ENCODE data around the gene WFDC5. TPM values are rescaled to one million over a fixed set of nuclear protein-coding genes. Genes with fewer than 3 reads are reported as not detected.

Gene WFDC5
- total RNA-seq, 1 experiment from 2014 or later, result not detected

DNA sequence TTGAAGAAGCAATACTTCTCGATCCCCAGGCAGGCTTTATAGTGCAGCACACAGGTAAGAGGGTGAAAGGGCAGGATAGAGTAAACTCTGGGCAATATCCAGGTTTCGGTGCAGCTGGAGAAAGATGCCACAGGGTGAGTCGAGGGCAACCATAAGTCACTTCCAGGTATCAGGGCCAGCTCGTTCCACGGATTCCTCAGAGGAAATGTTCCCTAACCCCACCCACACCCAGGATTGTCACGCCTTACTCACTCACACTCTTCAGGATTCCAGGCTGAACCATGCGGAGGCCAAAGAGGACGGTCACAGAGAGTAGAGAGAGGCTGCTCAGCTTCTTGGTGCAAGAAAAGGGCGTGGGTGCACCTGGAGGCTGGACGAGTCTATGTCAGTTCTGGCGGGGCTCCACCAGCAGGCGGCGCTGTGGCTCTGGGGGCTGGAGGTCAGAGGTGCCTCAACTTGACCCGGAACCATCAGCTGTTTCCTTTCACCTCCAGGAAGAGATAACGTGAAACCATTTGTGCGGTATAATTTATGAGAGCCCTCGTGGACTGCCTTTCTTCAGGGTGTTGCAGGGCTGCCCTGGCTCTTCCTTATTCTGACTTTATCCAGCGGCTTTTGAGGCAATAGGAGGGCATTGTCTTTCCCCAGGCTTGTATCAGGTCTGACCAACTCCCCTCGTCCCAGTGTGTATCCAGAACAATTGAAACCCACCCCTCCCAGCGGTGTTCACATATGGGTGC, 23.8 kb upstream of the WFDC5 start:
- no peak overlapping the region for H3K4me3 Mint-ChIP-seq
- DNase-seq (ENCODE audit: low spot score) (peak; percentile 95), ATAC-seq (peak; percentile 96)
- peak; percentile 73 for TF ChIP-seq NR2C2 (CRISPR knock-in tag; IDR thresholded peaks at IDR 0.05)
- no peak for TF ChIP-seq TCF7 (CRISPR knock-in tag; IDR thresholded peaks at IDR 0.05; ENCODE audit: low read depth)
- TF ChIP-seq TP53 (CRISPR knock-in tag; IDR thresholded peaks at IDR 0.05), result no peak
- TF ChIP-seq, protein P1, sequence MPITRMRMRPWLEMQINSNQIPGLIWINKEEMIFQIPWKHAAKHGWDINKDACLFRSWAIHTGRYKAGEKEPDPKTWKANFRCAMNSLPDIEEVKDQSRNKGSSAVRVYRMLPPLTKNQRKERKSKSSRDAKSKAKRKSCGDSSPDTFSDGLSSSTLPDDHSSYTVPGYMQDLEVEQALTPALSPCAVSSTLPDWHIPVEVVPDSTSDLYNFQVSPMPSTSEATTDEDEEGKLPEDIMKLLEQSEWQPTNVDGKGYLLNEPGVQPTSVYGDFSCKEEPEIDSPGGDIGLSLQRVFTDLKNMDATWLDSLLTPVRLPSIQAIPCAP (CRISPR knock-in tag; IDR thresholded peaks at IDR 0.05), result no peak
- 0 out of 2 replicates have a peak, but pooled peaks have one; percentile 36 for TF ChIP-seq MAX (CRISPR knock-in tag; IDR thresholded peaks at IDR 0.05)
- TF ChIP-seq E2F5 (CRISPR knock-in tag; IDR thresholded peaks at IDR 0.05), result no peak
- TF ChIP-seq ATF1 (CRISPR knock-in tag; IDR thresholded peaks at IDR 0.05), result no peak
- TF ChIP-seq ZNF416 (CRISPR knock-in tag; IDR thresholded peaks at IDR 0.05), result no peak
- TF ChIP-seq CTCF (IDR thresholded peaks at IDR 0.05), result peak; percentile 98
- no peak for TF ChIP-seq ZNF263 (CRISPR knock-in tag; IDR thresholded peaks at IDR 0.05; ENCODE audit: low read depth)
- TF ChIP-seq HMGXB4 (CRISPR knock-in tag; IDR thresholded peaks at IDR 0.05), result peak; percentile 47; the same call in 1 of the 2 replicates
- TF ChIP-seq NFYB (CRISPR knock-in tag; conservative IDR thresholded peaks at IDR 0.05; ENCODE audit: low read depth), result no peak
- no peak for TF ChIP-seq ZNF317 (CRISPR knock-in tag; IDR thresholded peaks at IDR 0.05; ENCODE audit: borderline replicate concordance, low read depth)
- TF ChIP-seq SP1 (CRISPR knock-in tag; conservative IDR thresholded peaks at IDR 0.05), result no peak
- TF ChIP-seq RELA (CRISPR knock-in tag; IDR thresholded peaks at IDR 0.05; ENCODE audit: borderline replicate concordance), result no peak
- no peak for TF ChIP-seq ZBTB21 (CRISPR knock-in tag; IDR thresholded peaks at IDR 0.05; ENCODE audit: borderline replicate concordance)
- no peak for TF ChIP-seq ELF4 (CRISPR knock-in tag; IDR thresholded peaks at IDR 0.05; ENCODE audit: low read depth)
- TF ChIP-seq NFATC4 (CRISPR knock-in tag; IDR thresholded peaks at IDR 0.05), result no peak
- no peak for TF ChIP-seq ATF2 (CRISPR knock-in tag; IDR thresholded peaks at IDR 0.05; ENCODE audit: borderline replicate concordance, low read depth)
- no peak for TF ChIP-seq JAZF1 (CRISPR knock-in tag; IDR thresholded peaks at IDR 0.05)
- no peak for TF ChIP-seq PRRX2 (CRISPR knock-in tag; IDR thresholded peaks at IDR 0.05)
- no peak for TF ChIP-seq NR1H2 (CRISPR knock-in tag; IDR thresholded peaks at IDR 0.05)
- TF ChIP-seq NR3C1 (CRISPR knock-in tag; conservative IDR thresholded peaks at IDR 0.05; ENCODE audit: low read depth), result no peak
- no peak for TF ChIP-seq MLX (CRISPR knock-in tag; IDR thresholded peaks at IDR 0.05)
- no peaks in the 10 kb centered on the region for H3K36me3 Mint-ChIP-seq
- no peak overlapping the region for H3K27ac Mint-ChIP-seq
- POLR2A ChIA-PET, result interaction anchor here (0.5 to 0.7 kb wide), 2 partner anchors 91 to 167 kb away, joined by 3 to 6 read pairs; no protein-coding TSS in a partner anchor
- CTCF ChIA-PET, result interaction anchor here (0.6 to 3.0 kb wide), 73 partner anchors 9 to 873 kb away, joined by 3 to 91 read pairs (median 5); partner anchors contain the start of genes KCNS1, MATN4, PIGT and SEMG1
- H3K4me1 Mint-ChIP-seq, result no peaks in the 10 kb centered on the region
- H3K9me3 Mint-ChIP-seq, result peaks cover 7% of the 10 kb centered on the region; the same call in 1 of the 2 replicates
- H3K27me3 Mint-ChIP-seq (ENCODE audit: low read depth), result peaks cover 30% of the 10 kb centered on the region
